ENCODE results near the gene TMEM258. TPM values are rescaled to one million over a fixed set of nuclear protein-coding genes. Genes with fewer than 3 reads are reported as not detected.
A peak's percentile ranks its signal among the peaks of the same experiment; 100 is the strongest.

Gene TMEM258
- polyA plus RNA-seq, 1 of the 3 experiments (the other 2 are of a cell fraction) = 454 TPM

DNA sequence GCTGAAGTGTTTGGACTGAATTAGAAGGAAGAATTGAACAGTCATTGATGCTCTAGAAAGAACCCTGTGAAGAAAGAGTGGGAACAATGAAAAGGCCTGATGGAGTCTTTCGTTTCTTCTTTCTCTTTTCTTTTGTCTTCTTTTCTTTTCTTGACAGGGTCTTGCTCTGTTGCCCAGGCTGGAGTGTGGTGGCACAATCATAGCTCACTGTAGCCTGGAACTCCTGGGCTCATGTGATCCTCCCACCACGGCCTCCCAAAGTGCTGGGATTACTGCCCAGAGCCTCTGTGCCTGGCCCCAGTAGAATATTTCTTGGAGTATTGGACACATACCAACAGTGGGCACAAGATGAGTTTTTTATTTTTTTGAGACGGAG is 1.4 kb upstream of the TMEM258 start:
- Histone ChIP-seq H3K9me3 (no peaks in the 10 kb centered on the region), H3K4me3 (ENCODE audit: low read depth in 2 of 2, low read length in 1 of 2) (peak overlapping the region; percentile 95 to 98), H3K9ac (peak overlapping the region; percentile 99), H3F3A (replicated peaks; ENCODE audit: insufficient read depth) (peaks cover 15% of the 10 kb centered on the region), H2AFZ (ENCODE audit: low read depth) (no peak overlapping the region), H3K4me2 (peak overlapping the region; percentile 91), H3K4me1 (ENCODE audit: control insufficient read depth in 1 of 2, insufficient read depth in 2 of 2, low read depth in 1 of 2, low read length in 1 of 2) (peaks cover 5 to 19% of the 10 kb centered on the region in 2 experiments; a peak in 3 of 4 replicates), H3K36me3 (replicated peaks in 1 of 2; ENCODE audit: control insufficient read depth in 1 of 2, insufficient read depth in 2 of 2, low read length in 1 of 2) (peaks cover 18 to 32% of the 10 kb centered on the region in 2 experiments), H4K20me1 (ENCODE audit: insufficient read depth) (no peaks in the 10 kb centered on the region; the same call in 1 of the 2 replicates), H3K79me2 (ENCODE audit: insufficient read depth) (peaks cover 90% of the 10 kb centered on the region), H3K9me2 (no peaks in the 10 kb centered on the region), H3K27ac (ENCODE audit: low read depth in 2 of 2, low read length in 1 of 2) (peak overlapping the region in 1 of 2 experiments; percentile 99; a peak in 2 of 4 replicates), H3K27me3 (ENCODE audit: insufficient read depth) (no peaks in the 10 kb centered on the region)
- POLR2A ChIA-PET = interaction anchor here (1.4 kb wide), 1 partner anchor 77 kb away, joined by 4 read pairs; no protein-coding TSS in a partner anchor
- TF ChIP-seq POLR2AphosphoS5 (IDR thresholded peaks at IDR 0.05; ENCODE audit: low read depth, low read length) (no peak), GABPA (IDR thresholded peaks at IDR 0.05; ENCODE audit: low read depth) (no peak), JUND (IDR thresholded peaks at IDR 0.05) (no peak), RCOR1 (IDR thresholded peaks at IDR 0.05; ENCODE audit: low read length) (no peak), TEAD4 (IDR thresholded peaks at IDR 0.05; ENCODE audit: borderline replicate concordance, insufficient read depth) (no peak), MEF2A (IDR thresholded peaks at IDR 0.05; ENCODE audit: borderline replicate concordance, low read depth) (no peak), FOSL2 (IDR thresholded peaks at IDR 0.05; ENCODE audit: borderline replicate concordance, low read depth) (no peak), ELF1 (IDR thresholded peaks at IDR 0.05) (no peak), TAF1 (IDR thresholded peaks at IDR 0.05; ENCODE audit: borderline replicate concordance, low read depth, low read length) (no peak), GATA2 (CRISPR knock-in tag; IDR thresholded peaks at IDR 0.05) (no peak)
- TF ChIP-seq, protein P1, sequence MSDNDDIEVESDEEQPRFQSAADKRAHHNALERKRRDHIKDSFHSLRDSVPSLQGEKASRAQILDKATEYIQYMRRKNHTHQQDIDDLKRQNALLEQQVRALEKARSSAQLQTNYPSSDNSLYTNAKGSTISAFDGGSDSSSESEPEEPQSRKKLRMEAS (IDR thresholded peaks at IDR 0.05; ENCODE audit: low read depth) = no peak
- TF ChIP-seq, protein P2, sequence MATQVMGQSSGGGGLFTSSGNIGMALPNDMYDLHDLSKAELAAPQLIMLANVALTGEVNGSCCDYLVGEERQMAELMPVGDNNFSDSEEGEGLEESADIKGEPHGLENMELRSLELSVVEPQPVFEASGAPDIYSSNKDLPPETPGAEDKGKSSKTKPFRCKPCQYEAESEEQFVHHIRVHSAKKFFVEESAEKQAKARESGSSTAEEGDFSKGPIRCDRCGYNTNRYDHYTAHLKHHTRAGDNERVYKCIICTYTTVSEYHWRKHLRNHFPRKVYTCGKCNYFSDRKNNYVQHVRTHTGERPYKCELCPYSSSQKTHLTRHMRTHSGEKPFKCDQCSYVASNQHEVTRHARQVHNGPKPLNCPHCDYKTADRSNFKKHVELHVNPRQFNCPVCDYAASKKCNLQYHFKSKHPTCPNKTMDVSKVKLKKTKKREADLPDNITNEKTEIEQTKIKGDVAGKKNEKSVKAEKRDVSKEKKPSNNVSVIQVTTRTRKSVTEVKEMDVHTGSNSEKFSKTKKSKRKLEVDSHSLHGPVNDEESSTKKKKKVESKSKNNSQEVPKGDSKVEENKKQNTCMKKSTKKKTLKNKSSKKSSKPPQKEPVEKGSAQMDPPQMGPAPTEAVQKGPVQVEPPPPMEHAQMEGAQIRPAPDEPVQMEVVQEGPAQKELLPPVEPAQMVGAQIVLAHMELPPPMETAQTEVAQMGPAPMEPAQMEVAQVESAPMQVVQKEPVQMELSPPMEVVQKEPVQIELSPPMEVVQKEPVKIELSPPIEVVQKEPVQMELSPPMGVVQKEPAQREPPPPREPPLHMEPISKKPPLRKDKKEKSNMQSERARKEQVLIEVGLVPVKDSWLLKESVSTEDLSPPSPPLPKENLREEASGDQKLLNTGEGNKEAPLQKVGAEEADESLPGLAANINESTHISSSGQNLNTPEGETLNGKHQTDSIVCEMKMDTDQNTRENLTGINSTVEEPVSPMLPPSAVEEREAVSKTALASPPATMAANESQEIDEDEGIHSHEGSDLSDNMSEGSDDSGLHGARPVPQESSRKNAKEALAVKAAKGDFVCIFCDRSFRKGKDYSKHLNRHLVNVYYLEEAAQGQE (IDR thresholded peaks at IDR 0.05; ENCODE audit: low read depth, low read length) = no peak
- TF ChIP-seq, protein P3, sequence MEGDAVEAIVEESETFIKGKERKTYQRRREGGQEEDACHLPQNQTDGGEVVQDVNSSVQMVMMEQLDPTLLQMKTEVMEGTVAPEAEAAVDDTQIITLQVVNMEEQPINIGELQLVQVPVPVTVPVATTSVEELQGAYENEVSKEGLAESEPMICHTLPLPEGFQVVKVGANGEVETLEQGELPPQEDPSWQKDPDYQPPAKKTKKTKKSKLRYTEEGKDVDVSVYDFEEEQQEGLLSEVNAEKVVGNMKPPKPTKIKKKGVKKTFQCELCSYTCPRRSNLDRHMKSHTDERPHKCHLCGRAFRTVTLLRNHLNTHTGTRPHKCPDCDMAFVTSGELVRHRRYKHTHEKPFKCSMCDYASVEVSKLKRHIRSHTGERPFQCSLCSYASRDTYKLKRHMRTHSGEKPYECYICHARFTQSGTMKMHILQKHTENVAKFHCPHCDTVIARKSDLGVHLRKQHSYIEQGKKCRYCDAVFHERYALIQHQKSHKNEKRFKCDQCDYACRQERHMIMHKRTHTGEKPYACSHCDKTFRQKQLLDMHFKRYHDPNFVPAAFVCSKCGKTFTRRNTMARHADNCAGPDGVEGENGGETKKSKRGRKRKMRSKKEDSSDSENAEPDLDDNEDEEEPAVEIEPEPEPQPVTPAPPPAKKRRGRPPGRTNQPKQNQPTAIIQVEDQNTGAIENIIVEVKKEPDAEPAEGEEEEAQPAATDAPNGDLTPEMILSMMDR (IDR thresholded peaks at IDR 0.05) = no peak
- CTCF ChIA-PET = interaction anchor here (0.8 to 12.0 kb wide), 9 partner anchors 17 to 314 kb away, joined by 3 to 285 read pairs (median 4); partner anchors contain the start of gene FADS1
- no peak for DNase-seq
- 44% methylated on average over 3 of the region's 3 CpGs for WGBS (ENCODE audit: low lambda C conversion rate)

Measured in SK-N-SH (cell line).